ENCODE results near the gene WDR45B.

GRCh38 chr17:82567286-82567685 lies 81.0 kb downstream of the WDR45B start:
- TF ChIP-seq CTCF (IDR thresholded peaks at IDR 0.05) (no peak), POLR2A (IDR thresholded peaks at IDR 0.05) (no peak)

Measured in body of pancreas (tissue), 4 donors.